GM18868 (cell line): ENCODE measurements around the gene CPS1.
A peak's percentile ranks its signal among the peaks of the same experiment; 100 is the strongest.

ENCODE experiments used
- ATAC-seq: cut with Tn5 transposase; IDR thresholded peaks from one replicate; pipeline ENCODE4 v1.9.1; 2021; ENCODE audit warnings: mild to moderate bottlenecking, moderate library complexity; ENCODE audit not compliant: unreplicated experiment

Gene CPS1

GRCh38 chr2:210546424-210547208 lies 9.8 kb upstream of the CPS1 start:
- ATAC-seq = no peak

DNA sequence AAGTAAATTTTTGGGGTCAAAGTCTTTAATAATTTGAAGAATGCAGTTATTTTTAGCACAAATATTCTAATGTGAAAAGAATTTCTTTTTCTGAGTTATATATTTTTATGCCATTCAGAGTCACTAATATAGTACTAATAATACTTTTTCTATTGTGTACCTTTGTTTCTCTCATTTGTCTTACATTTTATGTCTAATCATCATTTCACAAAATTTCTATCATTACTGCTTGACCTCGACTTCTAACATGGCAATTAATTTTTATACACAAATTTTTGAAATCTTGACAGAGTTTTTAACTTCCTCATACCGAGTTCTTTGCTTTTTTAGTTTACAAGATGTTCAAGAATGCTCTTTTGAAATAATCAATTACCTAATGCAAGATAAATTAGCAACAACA lies 8.4 kb upstream of the CPS1 start:
- ATAC-seq = no peak

GRCh38 chr2:210548878-210549384 lies 7.5 kb upstream of the CPS1 start:
- ATAC-seq = no peak

DNA sequence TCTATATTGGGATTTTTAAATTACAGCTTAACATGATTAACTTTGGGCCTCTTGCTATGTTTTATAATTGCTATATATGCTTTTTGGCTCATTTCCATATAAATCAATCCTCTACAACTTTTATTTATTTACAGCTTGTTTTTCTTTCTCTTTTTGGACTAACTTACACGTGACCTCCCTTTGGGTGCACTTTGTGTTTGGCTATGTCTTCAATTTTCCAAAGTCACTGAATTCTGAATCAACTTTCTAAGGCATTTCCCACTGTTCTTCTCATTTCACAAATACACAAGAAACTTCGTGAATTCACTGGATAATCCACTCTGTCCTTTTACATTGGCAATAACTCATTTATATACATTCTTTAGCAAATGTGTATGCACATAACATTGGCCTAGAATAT lies 5.4 kb upstream of the CPS1 start:
- no peak for ATAC-seq

GRCh38 chr2:210553373-210553772 lies 3.0 kb upstream of the CPS1 start:
- ATAC-seq = no peak

DNA sequence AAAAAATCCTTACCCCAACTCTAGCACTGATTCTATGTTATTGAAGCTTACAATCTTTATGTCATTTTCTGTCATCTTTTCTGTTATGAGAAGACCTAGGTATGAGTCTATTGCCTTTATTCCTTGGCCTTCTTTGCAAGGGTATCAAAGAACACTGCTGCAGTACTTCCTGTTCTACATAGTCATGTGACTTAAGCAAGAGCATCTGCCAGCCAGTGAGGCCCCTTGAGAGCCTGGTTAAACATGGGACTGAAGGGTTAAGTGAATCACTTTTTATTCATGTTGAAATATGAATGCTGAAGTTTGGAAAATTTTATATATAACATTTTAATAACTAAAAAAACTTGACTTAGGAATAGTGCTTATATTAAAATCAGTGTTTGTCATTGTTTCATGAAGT lies 844 bp upstream of the CPS1 start:
- ATAC-seq = no peak

- no peak for ATAC-seq
Observed at GRCh38 chr2:210557721-210558120, 1.3 kb downstream of the CPS1 start.

DNA sequence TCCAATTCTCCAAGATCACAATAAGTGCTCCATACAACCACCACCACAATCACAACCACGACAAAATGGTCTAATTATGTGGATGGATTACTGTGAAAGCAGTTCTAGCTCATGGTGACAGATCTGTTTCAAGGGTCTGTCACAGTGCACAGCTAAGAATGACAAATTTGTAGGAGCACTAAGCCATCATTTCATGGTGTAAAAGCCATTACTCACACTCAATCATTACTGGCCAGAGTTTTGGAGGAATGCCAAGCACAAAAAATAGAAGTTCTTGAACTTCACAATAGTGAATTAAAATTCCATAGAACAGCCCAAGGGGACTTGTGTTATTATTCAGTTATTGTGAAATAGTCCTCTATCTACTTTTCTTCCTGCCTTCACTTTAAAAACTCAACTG lies 2.3 kb downstream of the CPS1 start:
- ATAC-seq = no peak

- ATAC-seq = no peak
Observed at GRCh38 chr2:210559182-210559581, 2.8 kb downstream of the CPS1 start.

- ATAC-seq = no peak
Observed at GRCh38 chr2:210561475-210561874, 5.1 kb downstream of the CPS1 start.

DNA sequence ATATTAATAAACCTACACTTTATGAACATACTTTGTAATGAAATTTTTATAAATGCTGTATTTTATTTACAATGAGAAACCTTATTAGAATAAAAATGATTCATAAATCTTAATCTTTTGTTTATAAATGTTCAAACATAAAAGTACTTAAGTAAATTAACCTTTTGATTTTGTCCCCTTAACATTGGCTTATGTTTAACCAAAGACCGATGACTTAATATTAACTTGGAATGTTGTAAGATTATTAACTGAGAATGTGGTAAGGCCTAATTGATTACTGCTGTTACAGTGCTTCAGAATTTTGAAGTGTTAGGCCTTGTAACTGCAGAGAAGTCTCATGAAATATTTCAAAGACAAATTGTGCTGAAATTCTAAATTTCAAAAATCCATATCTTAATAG lies 5.7 kb downstream of the CPS1 start:
- no peak for ATAC-seq

- ATAC-seq = no peak
Observed at GRCh38 chr2:210562502-210563080, 6.2 kb downstream of the CPS1 start.

GRCh38 chr2:210567279-210567678 lies 10.9 kb downstream of the CPS1 start:
- ATAC-seq = no peak

GRCh38 chr2:210568108-210568507 lies 11.7 kb downstream of the CPS1 start:
- no peak for ATAC-seq

DNA sequence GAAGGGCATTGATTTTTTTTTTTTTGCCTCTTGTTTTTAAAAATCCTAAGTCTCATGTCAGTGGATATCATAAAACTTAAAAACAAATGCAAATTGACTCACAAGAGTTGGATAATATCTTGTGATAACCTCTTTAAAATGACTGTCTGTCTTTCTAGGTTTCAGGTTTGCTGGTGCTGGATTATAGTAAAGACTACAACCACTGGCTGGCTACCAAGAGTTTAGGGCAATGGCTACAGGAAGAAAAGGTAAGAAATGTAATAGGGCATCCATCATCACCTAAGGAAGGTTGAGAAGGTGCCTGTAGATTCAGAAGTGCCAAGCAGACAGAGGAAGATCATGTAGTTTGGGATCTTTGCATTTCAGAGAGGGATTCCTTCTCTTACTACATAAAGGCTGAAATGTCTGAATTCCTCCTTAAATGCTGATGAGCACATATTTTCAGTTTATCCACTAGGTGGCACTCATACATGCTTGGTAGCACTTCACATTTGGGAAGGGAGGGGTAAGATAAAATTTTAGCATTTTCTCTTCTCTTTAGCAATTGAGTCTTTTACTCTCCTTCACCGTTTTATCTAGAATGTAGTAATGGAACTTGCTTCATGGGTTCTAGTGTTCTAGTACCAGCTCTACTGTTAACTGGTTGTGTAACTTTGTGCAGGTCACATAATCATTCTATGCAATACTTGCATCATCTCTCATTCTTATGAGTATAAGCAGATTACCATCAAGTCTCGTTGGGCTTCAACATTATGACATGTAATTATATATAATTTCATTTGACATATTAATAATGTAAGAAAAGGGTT lies 21.1 kb downstream of the CPS1 start:
- ATAC-seq = peak; percentile 93

DNA sequence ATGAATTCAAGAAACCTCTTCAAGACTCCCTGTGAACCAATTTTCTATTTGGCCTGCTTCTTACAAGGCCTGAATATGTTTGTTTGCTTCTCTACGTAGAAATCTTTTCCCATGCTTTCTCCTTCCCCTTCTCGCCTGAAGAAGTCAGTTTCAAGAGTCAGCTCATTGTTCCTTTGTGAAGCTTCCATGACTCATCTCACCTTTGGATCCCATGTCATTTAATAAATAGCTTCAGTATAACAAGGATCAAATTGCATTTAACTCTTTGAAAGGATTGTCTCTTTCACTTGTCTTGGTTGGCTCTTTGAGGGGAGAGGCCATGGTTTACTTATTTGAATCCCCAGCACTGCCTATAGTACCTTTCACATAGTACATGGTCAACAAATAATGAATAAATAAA lies 28.4 kb downstream of the CPS1 start:
- no peak for ATAC-seq

DNA sequence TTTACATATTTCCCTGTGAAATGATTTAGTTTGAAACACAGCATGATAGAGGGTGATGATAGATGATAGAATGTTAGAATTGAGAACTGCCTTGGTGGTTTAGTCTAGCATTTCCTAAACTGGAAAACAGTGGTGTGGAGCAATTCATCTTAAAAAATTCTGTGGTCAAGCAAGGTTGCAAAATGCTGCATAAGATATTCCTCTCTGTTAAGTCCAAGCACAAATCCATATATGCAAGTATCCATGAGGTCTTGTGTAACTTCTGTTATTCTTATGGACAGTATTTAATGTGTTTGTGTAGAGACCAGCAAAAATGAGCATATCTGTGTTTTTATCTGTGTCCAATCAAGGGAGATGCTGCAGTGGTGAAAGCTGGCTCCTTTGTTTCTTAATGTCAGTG lies 30.0 kb downstream of the CPS1 start:
- no peak for ATAC-seq

DNA sequence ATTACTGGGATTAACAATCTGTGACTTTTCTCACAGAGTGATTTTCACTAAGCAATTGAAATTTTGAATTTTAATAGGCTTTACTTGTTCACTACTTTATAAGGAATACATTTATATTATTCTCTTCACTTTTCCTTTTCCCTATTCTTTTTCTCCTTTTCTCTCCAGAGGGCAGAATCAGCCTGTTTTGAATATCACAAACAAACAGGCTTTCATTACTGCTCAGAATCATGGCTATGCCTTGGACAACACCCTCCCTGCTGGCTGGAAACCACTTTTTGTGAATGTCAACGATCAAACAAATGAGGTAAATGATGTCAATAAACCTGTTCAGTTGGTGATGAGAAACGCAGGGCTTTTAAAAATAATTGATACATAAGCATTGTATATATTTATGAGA lies 35.3 kb downstream of the CPS1 start:
- no peak for ATAC-seq

DNA sequence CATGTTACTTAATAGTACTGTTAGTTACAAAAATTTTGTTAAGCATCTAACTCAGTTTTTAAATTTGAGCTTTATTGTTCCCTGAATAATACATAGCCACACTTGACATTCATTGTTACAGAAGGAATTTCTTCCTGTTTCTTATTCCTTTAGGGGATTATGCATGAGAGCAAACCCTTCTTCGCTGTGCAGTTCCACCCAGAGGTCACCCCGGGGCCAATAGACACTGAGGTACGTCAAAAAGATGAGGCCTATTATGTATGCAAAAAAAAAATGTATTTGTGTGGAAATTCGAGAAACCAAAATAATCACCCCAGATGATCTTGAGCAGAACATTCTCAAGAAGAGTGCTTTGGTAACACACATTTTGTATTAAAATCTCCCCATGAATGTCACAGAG lies 36.3 kb downstream of the CPS1 start:
- ATAC-seq = peak; percentile 13

- ATAC-seq = peak; percentile 48
Observed at GRCh38 chr2:210593166-210593565, 36.8 kb downstream of the CPS1 start.

- ATAC-seq = no peak
Observed at GRCh38 chr2:210598219-210598618, 41.8 kb downstream of the CPS1 start.

- ATAC-seq = no peak
Observed at GRCh38 chr2:210599476-210599875, 43.1 kb downstream of the CPS1 start.
